Activated T-helper 1 cell treated with anti-CD3 and anti-CD28 coated beads, Interleukin-12 subunit alpha, Interleukin-12 subunit beta, Interleukin-2, Interleukin-4 antibody, amounts not matched to agents 30 ng/mL and 10 ng/mL and 1 ng/mL, durations not matched to agents 14 hours and 24 hours and 36 hours (primary cell): ENCODE results near the gene LYST. TPM values are rescaled to one million over a fixed set of nuclear protein-coding genes. Genes with fewer than 3 reads are reported as not detected.
A peak's percentile ranks its signal among the peaks of the same experiment; 100 is the strongest.
"Not testable (repeated sequence)": the region's sequence is repeated elsewhere in the genome, so short reads cannot be mapped to it uniquely, and the experiment has no call there.

ENCODE experiments used
- DNase-seq: peaks from one replicate; pipeline ENCODE4 v3.0.0; 2021; ENCODE audit warnings: low spot score
- H3K27ac Mint-ChIP-seq: one replicate; pipeline ENCODE4 v1.8.0; 2021; ENCODE audit warnings: mild to moderate bottlenecking, mixed read lengths
- H3K27me3 Mint-ChIP-seq: one replicate; pipeline ENCODE4 v1.8.0; 2022; ENCODE audit warnings: mild to moderate bottlenecking, moderate library complexity, mixed read lengths; ENCODE audit not compliant: insufficient read depth
- H3K36me3 Mint-ChIP-seq: one replicate; pipeline ENCODE4 v1.8.0; 2021; ENCODE audit warnings: low read depth, mixed read lengths
- H3K4me1 Mint-ChIP-seq: one replicate; pipeline ENCODE4 v1.8.0; 2021; ENCODE audit warnings: low read depth, mixed read lengths
- H3K4me3 Mint-ChIP-seq: one replicate; pipeline ENCODE4 v1.8.0; 2021; ENCODE audit warnings: mild to moderate bottlenecking, moderate library complexity, mixed read lengths
- H3K9me3 Mint-ChIP-seq: one replicate; pipeline ENCODE4 v1.8.0; 2021; ENCODE audit warnings: mixed read lengths
- intact Hi-C: fragments of 100-400 bp; cut with micrococcal nuclease; formaldehyde crosslinking; loops from one replicate; pipeline ENCODE4 v1.15.1; 2024
- total RNA-seq: library from RNA; stranded (reverse); gene quantifications from 2 replicates; pipeline ENCODE4 v1.2.3, GENCODE V29; 2022

Gene LYST
- total RNA-seq, 1 donor from 2014 or later = 145 TPM

- H3K27me3 Mint-ChIP-seq, DNase-seq, intact Hi-C loops, H3K4me3 Mint-ChIP-seq, H3K9me3 Mint-ChIP-seq, H3K27ac Mint-ChIP-seq, H3K36me3 Mint-ChIP-seq: not testable (repeated sequence)
- peaks cover 24% of the 10 kb centered on the region for H3K4me1 Mint-ChIP-seq
Observed at GRCh38 chr1:235903809-235904208, 37.1 kb upstream of the LYST start.

GRCh38 chr1:235902677-235903542 is 36.2 kb upstream of the LYST start:
- Mint-ChIP-seq H3K4me3 (no peak overlapping the region), H3K36me3 (no peaks in the 10 kb centered on the region), H3K27ac (no peak overlapping the region), H3K27me3 (peaks cover 8% of the 10 kb centered on the region), H3K9me3 (no peaks in the 10 kb centered on the region), H3K4me1 (peaks cover 29% of the 10 kb centered on the region)
- DNase-seq = no peak
- intact Hi-C loops = no loop called here

- no peaks in the 10 kb centered on the region for H3K9me3 Mint-ChIP-seq
- H3K27ac Mint-ChIP-seq = no peak overlapping the region
- H3K27me3 Mint-ChIP-seq = peaks cover 8% of the 10 kb centered on the region
- H3K4me3 Mint-ChIP-seq = no peak overlapping the region
- intact Hi-C loops = no loop called here
- H3K4me1 Mint-ChIP-seq = peaks cover 23% of the 10 kb centered on the region
- DNase-seq = no peak
- H3K36me3 Mint-ChIP-seq = no peaks in the 10 kb centered on the region
Observed at GRCh38 chr1:235901461-235901860, 34.8 kb upstream of the LYST start.

DNA sequence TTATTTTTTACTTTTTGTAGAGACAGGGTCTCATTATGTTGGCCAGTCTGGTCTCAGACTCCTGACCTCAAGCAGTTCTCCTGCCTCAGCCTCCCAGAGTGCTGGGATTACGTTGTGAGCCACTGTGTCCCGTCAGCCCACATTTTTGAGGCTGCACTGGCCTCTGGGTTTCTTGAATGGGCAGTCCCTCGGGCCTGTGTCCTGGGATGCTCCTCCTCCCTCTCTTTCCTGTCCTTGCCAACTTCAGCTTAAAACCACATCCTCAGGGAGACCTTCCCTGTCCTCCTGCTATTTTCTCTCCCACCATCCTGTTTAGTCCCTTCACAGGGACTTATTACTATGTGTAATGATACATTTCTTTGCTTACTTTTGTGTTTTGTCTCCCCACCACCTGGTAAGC is 31.4 kb upstream of the LYST start:
- H3K36me3 Mint-ChIP-seq = peaks cover 3% of the 10 kb centered on the region
- H3K4me3 Mint-ChIP-seq = no peak overlapping the region
- peaks cover 8% of the 10 kb centered on the region for H3K27me3 Mint-ChIP-seq
- no peak overlapping the region for H3K27ac Mint-ChIP-seq
- intact Hi-C loops = no loop called here
- peaks cover 23% of the 10 kb centered on the region for H3K4me1 Mint-ChIP-seq
- DNase-seq = no peak
- H3K9me3 Mint-ChIP-seq = no peaks in the 10 kb centered on the region

DNA sequence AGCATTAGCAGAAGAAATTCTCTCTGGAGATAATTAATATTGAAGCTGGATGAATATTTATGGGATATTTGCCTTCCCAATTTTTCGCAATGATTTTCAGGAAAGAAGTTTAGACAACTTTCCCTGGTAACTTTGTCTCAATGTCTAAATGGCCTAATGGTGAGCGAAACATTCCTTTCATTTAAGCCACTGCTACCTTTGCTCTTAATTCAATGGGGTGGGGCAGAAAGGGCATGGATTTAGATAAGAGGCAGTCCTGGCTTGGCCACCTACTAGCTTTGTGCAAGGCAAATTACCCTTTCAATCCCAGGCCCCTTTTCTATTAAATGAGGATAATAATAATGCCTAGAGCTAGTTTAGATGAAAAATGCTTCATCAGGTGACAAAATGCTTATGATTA is 27.1 kb upstream of the LYST start:
- no peaks in the 10 kb centered on the region for H3K27me3 Mint-ChIP-seq
- intact Hi-C loops = no loop called here
- peaks cover 3% of the 10 kb centered on the region for H3K36me3 Mint-ChIP-seq
- H3K4me3 Mint-ChIP-seq = no peak overlapping the region
- no peak overlapping the region for H3K27ac Mint-ChIP-seq
- no peak for DNase-seq
- peaks cover 20% of the 10 kb centered on the region for H3K4me1 Mint-ChIP-seq
- no peaks in the 10 kb centered on the region for H3K9me3 Mint-ChIP-seq

DNA sequence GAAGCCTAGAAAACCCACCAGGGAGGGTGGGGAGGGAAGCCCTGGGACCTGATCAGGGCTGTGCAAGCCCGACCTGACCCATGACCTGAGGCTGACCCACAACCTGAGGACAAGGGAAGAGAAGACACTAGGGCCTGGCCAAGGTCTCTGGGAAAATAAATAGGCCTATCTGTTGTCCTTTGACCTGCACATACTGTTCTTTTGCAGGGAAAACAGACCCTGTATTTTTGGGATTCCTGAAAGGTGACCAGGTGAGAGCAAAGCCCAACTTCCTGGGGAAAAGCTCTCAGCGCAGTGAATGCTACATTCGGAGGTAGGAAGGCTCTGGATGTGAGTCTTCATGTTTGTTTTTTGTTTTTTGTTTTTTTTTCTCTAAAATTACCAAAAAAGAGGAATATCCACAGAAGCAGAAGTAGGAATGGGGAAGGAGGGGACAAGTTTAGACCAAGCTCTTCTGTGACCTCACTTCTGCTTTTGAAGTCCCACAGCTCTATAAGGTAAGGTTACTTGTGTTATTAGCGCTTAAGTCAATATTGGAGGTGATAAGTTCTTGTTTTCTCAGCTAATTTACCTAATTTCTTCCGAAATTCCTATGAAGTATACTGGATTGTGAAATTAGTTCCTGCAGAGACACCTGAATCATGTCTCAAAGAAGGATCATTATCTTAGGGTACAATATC is 26.2 kb upstream of the LYST start:
- H3K4me3 Mint-ChIP-seq = no peak overlapping the region
- intact Hi-C loops = no loop called here
- peaks cover 25% of the 10 kb centered on the region for H3K4me1 Mint-ChIP-seq
- H3K27me3 Mint-ChIP-seq = no peaks in the 10 kb centered on the region
- peaks cover 7% of the 10 kb centered on the region for H3K36me3 Mint-ChIP-seq
- H3K9me3 Mint-ChIP-seq = peaks cover 4% of the 10 kb centered on the region
- no peak overlapping the region for H3K27ac Mint-ChIP-seq
- DNase-seq = no peak

DNA sequence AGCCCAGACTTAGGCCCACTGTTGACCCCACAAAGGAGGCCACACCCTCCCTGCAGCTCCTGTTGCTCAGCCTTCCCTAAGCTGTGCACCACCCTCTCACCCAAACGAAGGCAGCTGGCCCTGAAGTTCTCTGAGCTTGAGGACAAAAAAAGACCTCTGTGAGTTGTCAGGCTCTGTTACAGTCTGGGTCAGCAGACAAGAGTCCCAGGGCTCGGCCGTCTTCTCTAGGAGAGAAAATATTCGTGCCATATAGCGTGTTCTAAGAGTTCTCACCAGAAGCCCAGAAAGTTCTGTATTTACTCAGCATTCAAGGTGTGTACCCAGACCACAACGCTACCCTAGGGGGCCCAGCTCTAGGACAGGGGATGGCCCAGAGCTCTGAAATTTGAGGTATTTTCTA is 25.5 kb upstream of the LYST start:
- Mint-ChIP-seq H3K4me1 (peaks cover 31% of the 10 kb centered on the region), H3K27me3 (no peaks in the 10 kb centered on the region), H3K9me3 (peaks cover 4% of the 10 kb centered on the region), H3K27ac (peak overlapping the region; percentile 43), H3K36me3 (peaks cover 7% of the 10 kb centered on the region), H3K4me3 (no peak overlapping the region)
- intact Hi-C loops = no loop called here
- DNase-seq = no peak

DNA sequence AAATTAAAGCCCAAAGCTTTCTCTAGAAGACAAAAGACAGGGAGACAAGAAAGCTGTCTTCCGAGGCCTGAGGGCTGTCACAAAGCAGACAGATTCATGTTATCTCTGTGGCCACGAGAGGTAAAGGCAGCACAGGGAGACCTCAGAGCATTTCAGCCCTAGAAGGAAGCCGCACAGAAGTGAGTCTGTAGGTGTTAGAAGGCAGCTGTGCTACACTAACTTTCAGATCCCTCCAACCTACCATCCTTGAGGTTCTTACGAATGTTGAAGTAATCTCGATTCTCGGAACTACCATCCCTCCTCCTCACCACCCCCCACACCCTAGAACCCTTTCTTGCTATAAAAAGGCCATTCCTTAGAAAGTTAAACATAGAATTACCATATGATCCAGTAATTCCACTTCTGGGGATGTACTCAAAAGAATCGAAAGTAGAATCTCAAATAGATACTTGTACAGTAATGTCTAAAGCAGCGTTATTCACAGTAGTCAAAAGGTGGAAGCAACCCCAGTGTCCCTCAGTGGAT is 21.5 kb upstream of the LYST start:
- peaks cover 7% of the 10 kb centered on the region for H3K36me3 Mint-ChIP-seq
- H3K4me3 Mint-ChIP-seq = peak overlapping the region; percentile 56
- H3K9me3 Mint-ChIP-seq = peaks cover 4% of the 10 kb centered on the region
- H3K27ac Mint-ChIP-seq = peak overlapping the region; percentile 96
- H3K4me1 Mint-ChIP-seq = peaks cover 55% of the 10 kb centered on the region
- intact Hi-C loops = loop anchor here (1.0 to 10.0 kb wide), 13 partner anchors 15 to 397 kb away; partner anchors contain the start of gene ERO1B
- no peaks in the 10 kb centered on the region for H3K27me3 Mint-ChIP-seq
- DNase-seq = peak; percentile 56

GRCh38 chr1:235887676-235888075 is 21.0 kb upstream of the LYST start:
- intact Hi-C loops = loop anchor here (1.0 to 10.0 kb wide), 13 partner anchors 14 to 397 kb away; partner anchors contain the start of gene ERO1B
- Mint-ChIP-seq H3K27me3 (no peaks in the 10 kb centered on the region), H3K9me3 (peaks cover 4% of the 10 kb centered on the region), H3K27ac (peak overlapping the region; percentile 96), H3K36me3 (peaks cover 7% of the 10 kb centered on the region), H3K4me1 (peaks cover 60% of the 10 kb centered on the region), H3K4me3 (peak overlapping the region; percentile 67)
- no peak for DNase-seq

DNA sequence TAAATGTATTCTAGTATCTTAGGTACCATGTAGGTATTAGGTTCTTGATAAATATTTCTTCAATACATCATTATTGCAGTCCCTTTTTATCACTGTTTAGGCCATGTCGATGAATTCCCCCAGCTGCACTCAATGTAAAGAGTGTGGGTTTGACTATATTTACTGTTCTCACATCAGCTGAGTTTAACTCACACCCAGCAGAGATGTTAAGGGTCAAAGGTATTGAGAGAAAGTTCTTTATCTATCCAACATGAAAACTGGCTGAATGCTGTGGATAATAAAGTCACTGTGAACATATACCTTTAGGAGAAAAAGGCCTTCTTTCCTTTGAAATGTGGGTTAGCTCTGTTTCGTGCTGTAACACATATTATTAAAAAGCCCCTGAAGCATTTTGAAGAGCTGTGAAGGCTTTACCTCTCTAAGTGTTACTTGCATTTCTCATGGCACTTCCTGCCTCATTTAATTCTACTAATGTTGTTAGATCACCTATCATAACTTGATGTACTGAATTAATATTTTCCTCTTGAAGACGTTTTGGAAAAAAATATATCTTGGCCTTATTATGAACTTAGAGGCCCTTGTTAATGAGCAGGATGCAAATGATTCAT is 19.1 kb upstream of the LYST start:
- no peak for DNase-seq
- peaks cover 68% of the 10 kb centered on the region for H3K4me1 Mint-ChIP-seq

DNA sequence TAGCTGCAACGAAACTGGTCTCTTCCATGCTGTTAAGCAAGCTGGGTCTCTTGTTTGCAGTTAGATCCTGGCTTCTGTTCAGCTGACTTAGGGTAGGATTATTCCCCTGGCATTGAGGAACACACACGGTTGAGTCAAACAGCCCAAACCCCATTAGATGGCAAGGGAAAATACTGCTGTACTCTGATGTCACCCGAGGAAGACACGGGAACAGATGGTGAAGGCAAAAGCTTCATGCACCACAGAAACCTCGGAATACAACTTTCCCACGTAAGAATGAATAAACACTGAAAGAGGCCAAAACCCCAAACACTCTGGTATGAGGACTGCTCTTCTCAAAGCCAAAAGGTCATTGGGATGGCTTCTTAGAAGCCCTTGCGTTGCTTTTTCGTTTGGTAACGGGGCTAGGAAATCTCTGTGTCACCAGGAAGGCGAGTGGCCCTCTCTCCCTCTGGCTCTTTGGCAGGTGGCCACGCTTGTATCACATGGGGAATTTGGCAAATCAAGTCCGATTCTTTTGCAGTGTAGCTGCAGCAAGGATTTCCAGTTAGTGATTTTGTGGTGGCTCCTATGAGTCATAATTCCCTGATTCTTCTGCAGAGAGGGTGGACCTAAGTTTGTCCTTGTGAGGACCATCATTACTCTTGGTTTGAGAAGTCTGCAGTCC is 16.7 kb upstream of the LYST start:
- H3K9me3 Mint-ChIP-seq = peaks cover under 1% of the 10 kb centered on the region
- H3K36me3 Mint-ChIP-seq = peaks cover 7% of the 10 kb centered on the region
- H3K4me1 Mint-ChIP-seq = peaks cover 78% of the 10 kb centered on the region
- no peak for DNase-seq
- H3K27me3 Mint-ChIP-seq = no peaks in the 10 kb centered on the region
- intact Hi-C loops = loop anchor here (1.0 to 10.0 kb wide), 3 partner anchors 10 to 401 kb away; partner anchors contain the start of gene ERO1B
- H3K27ac Mint-ChIP-seq = peak overlapping the region; percentile 89
- H3K4me3 Mint-ChIP-seq = peak overlapping the region; percentile 81

More for the DNA sequence above, 19.1 kb upstream of the LYST start:
- peaks cover 4% of the 10 kb centered on the region for H3K9me3 Mint-ChIP-seq
- intact Hi-C loops = loop anchor here (10.0 kb wide), 1 partner anchor 399 kb away; the partner anchor contains the start of gene ERO1B
- peak overlapping the region; percentile 69 for H3K27ac Mint-ChIP-seq
- no peaks in the 10 kb centered on the region for H3K27me3 Mint-ChIP-seq
- peaks cover 9% of the 10 kb centered on the region for H3K36me3 Mint-ChIP-seq
- no peak overlapping the region for H3K4me3 Mint-ChIP-seq

DNA sequence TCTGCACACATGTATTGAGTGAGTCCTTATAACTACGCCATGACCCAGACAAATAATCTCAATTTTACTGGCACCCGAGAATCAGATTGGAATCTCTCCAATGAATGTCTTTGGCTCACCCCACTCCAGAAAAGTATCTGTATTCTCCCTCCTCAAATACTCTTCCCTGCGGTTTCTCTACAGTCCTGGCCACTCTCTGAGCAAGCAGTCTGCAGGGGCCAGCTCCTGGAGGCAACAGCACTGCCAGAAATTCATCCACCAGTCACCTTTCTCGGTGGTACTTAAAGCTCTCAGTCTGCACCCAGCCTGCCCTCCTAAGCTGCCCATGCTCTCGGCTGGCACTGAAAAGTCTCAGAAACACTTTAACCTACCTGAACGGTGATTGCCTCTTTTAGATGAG is 16.1 kb upstream of the LYST start:
- H3K4me3 Mint-ChIP-seq = peak overlapping the region; percentile 81
- H3K9me3 Mint-ChIP-seq = no peaks in the 10 kb centered on the region
- no peaks in the 10 kb centered on the region for H3K27me3 Mint-ChIP-seq
- H3K4me1 Mint-ChIP-seq = peaks cover 78% of the 10 kb centered on the region
- intact Hi-C loops = loop anchor here (1.0 to 10.0 kb wide), 3 partner anchors 10 to 402 kb away; partner anchors contain the start of gene ERO1B
- DNase-seq = no peak
- H3K36me3 Mint-ChIP-seq = peaks cover 8% of the 10 kb centered on the region
- peak overlapping the region; percentile 89 for H3K27ac Mint-ChIP-seq
